Body of pancreas (tissue), 4 donors: ENCODE results near the gene AGR3. TPM values are rescaled to one million over a fixed set of nuclear protein-coding genes. Genes with fewer than 3 reads are reported as not detected.
A peak's percentile ranks its signal among the peaks of the same experiment; 100 is the strongest.

Experiments
- ATAC-seq: fragments of 150-250 bp; one replicate; pipeline ENCODE4 v1.9.1; 2016
- DNase-seq, 4 donors: peaks; one replicate each; pipeline ENCODE4 v3.0.0-alpha.2; 2019
- H3K27ac ChIP-seq, 4 donors: fragments of 200-600 bp; sonication (generic); 1 replicate in 3 of 4; 2 replicates in 1 of 4; pipeline versions ENCODE4 v1.5.1 to v1.6.1; 2016 to 2019; ENCODE audit warnings: mild to moderate bottlenecking in 1 of 4, mixed read lengths in 1 of 4, moderate library complexity in 1 of 4
- H3K27me3 ChIP-seq, 2 donors: fragments of 200-600 bp; sonication (generic); one replicate each; pipeline ENCODE4 v1.6.0; 2016; ENCODE audit warnings: mild to moderate bottlenecking in 1 of 2
- H3K36me3 ChIP-seq, 2 donors: fragments of 200-600 bp; sonication (generic); replicated peaks in 1 of 2; 2 replicates each; pipeline ENCODE4 v1.5.1; 2016; ENCODE audit warnings: low read depth in 2 of 2; ENCODE audit not compliant: insufficient read depth in 1 of 2
- H3K4me1 ChIP-seq: fragments of 200-600 bp; sonication (generic); one replicate; pipeline ENCODE4 v1.6.0; 2016
- H3K4me3 ChIP-seq, 2 donors: fragments of 200-600 bp; sonication (generic); 1 replicate in 1 of 2; 2 replicates in 1 of 2; pipeline ENCODE4 v1.5.1; 2016 to 2019
- H3K9me3 ChIP-seq, 3 donors: fragments of 200-600 bp; sonication (generic); 1 replicate in 2 of 3; 2 replicates in 1 of 3; pipeline ENCODE4 v1.5.1; 2016
- CTCF ChIP-seq, 7 experiments: fragments of 450-650 bp in 4 of 7; fragments of 200-600 bp in 3 of 7; sonication (generic) in 3 of 7; IDR thresholded peaks; one replicate each; pipeline ENCODE4 v1.5.1; 2016 to 2019; ENCODE audit warnings: antibody characterized with exemption in 7 of 7
- POLR2A ChIP-seq, 3 donors: fragments of 450-650 bp; IDR thresholded peaks; one replicate each; pipeline ENCODE4 v1.6.1; 2016; ENCODE audit warnings: antibody characterized with exemption in 3 of 3, mild to moderate bottlenecking in 2 of 3
- WGBS, 2 donors: methylation state at CpG; one replicate each; pipeline ENCODE4 v1.1.5; 2017; 5-methylcytosine and 5-hydroxymethylcytosine counted together
- intact Hi-C: fragments of 100-400 bp; cut with DNase I; formaldehyde crosslinking; loops from one replicate; pipeline ENCODE4 v1.15.1; 2023
- total RNA-seq, 2 donors: library from RNA; depleted of rRNA; stranded (reverse); fragments of >200 nt; gene quantifications; one replicate each; pipeline ENCODE4 v1.1.0, GENCODE V29; 2016

Gene AGR3
- 10 to 100 TPM in 1 of 2 donors, not detected in 1; 13.2 TPM for total RNA-seq

- ATAC-seq = peak; percentile 91
Measured at GRCh38 chr7:16881844-16882243, at the start of gene AGR3. Gene AGR3 (minus strand): TSS chr7:16881983. CDS start chr7:16878618, 3,365 bp downstream.

DNA sequence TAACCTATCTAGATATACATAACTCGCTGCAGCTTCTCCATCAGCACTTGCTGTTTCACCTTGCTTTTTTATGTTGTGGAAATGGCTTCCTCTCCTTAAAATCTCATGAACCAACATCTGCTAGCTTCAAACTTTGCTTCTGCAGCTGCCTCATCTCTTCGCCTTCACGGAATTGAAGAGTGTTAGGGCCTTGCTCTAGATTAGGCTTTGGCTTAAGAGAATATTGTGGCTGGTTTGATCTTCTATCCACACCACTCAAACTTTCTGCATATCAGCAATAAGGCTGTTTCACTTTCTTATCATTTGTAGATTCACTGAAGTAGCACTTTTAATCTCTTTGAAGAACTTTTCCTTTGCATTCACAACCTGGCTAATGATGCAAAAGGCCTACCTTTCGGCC, 49.2 kb upstream of the AGR3 start:
- Histone ChIP-seq H3K4me1 (peaks cover 17% of the 10 kb centered on the region), H3K27ac (no peak overlapping the region), H3K9me3 (no peaks in the 10 kb centered on the region), H3K36me3 (no peaks in the 10 kb centered on the region), H3K4me3 (no peak overlapping the region), H3K27me3 (no peaks in the 10 kb centered on the region)
- WGBS, 2 donors = 92 to 94% methylated on average over 4 of the region's 4 CpGs
- ATAC-seq = no peak
- DNase-seq = no peak
- no peak for TF ChIP-seq CTCF (IDR thresholded peaks at IDR 0.05)
- no peak for TF ChIP-seq POLR2A (IDR thresholded peaks at IDR 0.05)
- intact Hi-C loops = no loop called here

More at GRCh38 chr7:16881844-16882243, at the start of gene AGR3:
- Histone ChIP-seq H3K4me1 (peaks cover 3% of the 10 kb centered on the region), H3K4me3 (no peak within 1 kb of the TSS), H3K9me3 (no peaks in the 10 kb centered on the region), H3K27me3 (no peaks in the 10 kb centered on the region), H3K27ac (peak within 1 kb of the TSS in 3 of 4 donors; percentile 32 to 47 (median 40)), H3K36me3 (no peaks in the 10 kb centered on the region)
- WGBS, 2 donors = 42 to 50% methylated on average over 1 of the region's 1 CpG
- DNase-seq = peak in 3 of 4 donors; percentile 8 to 42 (median 21)
- TF ChIP-seq POLR2A (IDR thresholded peaks at IDR 0.05) (no peak), CTCF (IDR thresholded peaks at IDR 0.05) (no peak)
- intact Hi-C loops = no loop called here

GRCh38 chr7:16929146-16929762, 47.5 kb upstream of the AGR3 start:
- Histone ChIP-seq H3K4me3 (no peak overlapping the region), H3K9me3 (no peaks in the 10 kb centered on the region), H3K4me1 (peaks cover 7% of the 10 kb centered on the region), H3K27ac (no peak overlapping the region), H3K27me3 (no peaks in the 10 kb centered on the region), H3K36me3 (no peaks in the 10 kb centered on the region)
- TF ChIP-seq CTCF (IDR thresholded peaks at IDR 0.05) = no peak
- TF ChIP-seq POLR2A (IDR thresholded peaks at IDR 0.05) = no peak
- no peak for DNase-seq
- 54 to 63% methylated on average over 1 of the region's 1 CpG for WGBS, 2 donors
- intact Hi-C loops = no loop called here
- no peak for ATAC-seq

DNA sequence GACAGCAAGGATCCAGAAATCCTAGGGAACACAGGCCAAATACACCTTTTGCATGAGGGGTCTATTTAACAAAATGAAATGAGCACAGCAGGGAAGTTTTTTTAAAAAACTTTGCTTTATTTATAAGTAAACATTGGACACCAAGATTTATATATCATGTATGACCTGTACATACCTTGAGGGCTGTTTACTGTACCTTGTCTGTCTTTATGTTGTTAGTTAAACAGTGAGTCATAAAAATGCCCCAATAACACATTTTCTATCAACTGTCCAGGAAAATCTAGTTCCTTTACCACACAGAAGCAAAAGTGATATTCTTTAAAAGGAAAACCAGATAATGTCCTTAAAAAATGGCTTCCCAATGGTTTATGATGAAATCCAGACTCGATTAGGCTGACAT, 45.1 kb upstream of the AGR3 start:
- intact Hi-C loops = no loop called here
- no peak for TF ChIP-seq CTCF (IDR thresholded peaks at IDR 0.05)
- no peaks in the 10 kb centered on the region for H3K27me3 ChIP-seq
- no peaks in the 10 kb centered on the region for H3K9me3 ChIP-seq
- H3K4me3 ChIP-seq = no peak overlapping the region
- no peak for DNase-seq
- H3K4me1 ChIP-seq = peaks cover 8% of the 10 kb centered on the region
- H3K36me3 ChIP-seq = no peaks in the 10 kb centered on the region
- no peak overlapping the region for H3K27ac ChIP-seq
- ATAC-seq = no peak
- 80 to 87% methylated on average over 1 of the region's 1 CpG for WGBS, 2 donors

- Histone ChIP-seq H3K36me3 (no peaks in the 10 kb centered on the region), H3K27ac (no peak overlapping the region), H3K27me3 (no peaks in the 10 kb centered on the region), H3K4me1 (peaks cover 14% of the 10 kb centered on the region), H3K9me3 (no peaks in the 10 kb centered on the region), H3K4me3 (no peak overlapping the region)
- 57 to 74% methylated on average over 2 of the region's 2 CpGs for WGBS, 2 donors
- no peak for ATAC-seq
- intact Hi-C loops = no loop called here
- DNase-seq = peak in 1 of 4 donors; percentile 32
- TF ChIP-seq CTCF (IDR thresholded peaks at IDR 0.05) = peak in 6 of 7 experiments; percentile 24 to 50 (median 30)
- no peak for TF ChIP-seq POLR2A (IDR thresholded peaks at IDR 0.05)
Measured at GRCh38 chr7:16926283-16926682, 44.5 kb upstream of the AGR3 start.
